GM12878 (cell line): ENCODE data around the gene CBX2. TPM values are rescaled to one million over a fixed set of nuclear protein-coding genes. Genes with fewer than 3 reads are reported as not detected.

Experiments used
- ATAC-seq: fragments of 200-7000 bp; cut with Tn5 transposase; 3 replicates; pipeline ENCODE4 v1.9.1; 2020; ENCODE audit warnings: mild to moderate bottlenecking, moderate library complexity
- BruUV-seq: library from RNA; stranded (reverse); fragments of 400-500 nt; replicated peaks from 2 replicates; lab custom pipeline; 2021; lab: Mats Ljungman, UMichigan
- CTCF ChIA-PET: fragments of 300-600 bp; sonication (Branson Sonifier 250); formaldehyde crosslinking; extraction: SDS; loops from one replicate; lab custom pipeline; 2021; ENCODE audit warnings: inconsistent platforms; lab: Yijun Ruan, JAX
- POLR2A ChIA-PET: fragments of 350-600 bp; formaldehyde crosslinking; extraction: SDS; loops from one replicate; lab custom pipeline; 2021; ENCODE audit warnings: inconsistent platforms; lab: Charles Lee
- RAD21 ChIA-PET: fragments of 300-600 bp; sonication (Branson Sonifier 250); formaldehyde crosslinking; loops from one replicate; lab custom pipeline; 2023; ENCODE audit warnings: antibody characterized with exemption; ENCODE audit not compliant: unreplicated experiment; lab: Charles Lee
- SMC1A ChIA-PET: fragments of 300-600 bp; sonication (Branson Sonifier 250); formaldehyde crosslinking; loops from one replicate; lab custom pipeline; 2023; ENCODE audit not compliant: unreplicated experiment, uncharacterized antibody; lab: Charles Lee
- DNase-seq: peaks from one replicate; pipeline ENCODE4 v3.0.0-alpha.2; 2011; ENCODE audit warnings: low read depth, low spot score
- FAIRE-seq: peaks from 3 replicates; lab custom pipeline; 2011; peaks lifted over from hg19 to GRCh38; lab: Jason Lieb, UNC
- H2AFZ ChIP-seq: 2 replicates; pipeline ENCODE4 v1.6.0; 2011; ENCODE audit warnings: low read depth, low read length, control low read depth; ENCODE audit not compliant: control insufficient read depth
- H3K27ac ChIP-seq: 2 replicates; pipeline ENCODE4 v1.5.1; 2011; ENCODE audit warnings: control low read depth; ENCODE audit not compliant: control insufficient read depth, insufficient read depth
- H3K27me3 ChIP-seq, 2 experiments: replicated peaks in 1 of 2; 2 replicates each; pipeline versions ENCODE4 v1.6.0 to v1.6.1; 2011; ENCODE audit warnings: low read length in 1 of 2; ENCODE audit not compliant: control insufficient read depth in 2 of 2, insufficient read depth in 2 of 2
- H3K36me3 ChIP-seq, 2 experiments: 2 replicates each; pipeline ENCODE4 v1.5.1; 2011; ENCODE audit warnings: low read length in 1 of 2; ENCODE audit not compliant: control insufficient read depth in 2 of 2, insufficient read depth in 2 of 2
- H3K4me1 ChIP-seq: 2 replicates; pipeline ENCODE4 v1.6.1; 2011; ENCODE audit warnings: mild to moderate bottlenecking, low read length, moderate library complexity, mixed read lengths; ENCODE audit not compliant: control insufficient read depth, insufficient read depth
- H3K4me2 ChIP-seq: 2 replicates; pipeline ENCODE4 v1.6.0; 2011; ENCODE audit warnings: control low read depth; ENCODE audit not compliant: control insufficient read depth, insufficient read depth
- H3K4me3 ChIP-seq: fragments of 200-600 bp; sonication (generic); 2 replicates; pipeline ENCODE4 v1.5.1; 2016
- H3K79me2 ChIP-seq: 2 replicates; pipeline ENCODE4 v1.6.0; 2011; ENCODE audit warnings: low read length; ENCODE audit not compliant: control insufficient read depth, insufficient read depth
- H3K9ac ChIP-seq: 2 replicates; pipeline ENCODE4 v1.8.0; 2011; ENCODE audit warnings: low read length, control low read depth, mixed read lengths; ENCODE audit not compliant: control insufficient read depth, insufficient read depth
- H3K9me3 ChIP-seq: replicated peaks from 3 replicates; pipeline ENCODE4 v1.5.1; 2011; ENCODE audit warnings: mild to moderate bottlenecking, low read length; ENCODE audit not compliant: control insufficient read depth, insufficient read depth
- H4K20me1 ChIP-seq: 2 replicates; pipeline ENCODE4 v1.6.0; 2011; ENCODE audit not compliant: control insufficient read depth, insufficient read depth
- BACH1 ChIP-seq: fragments of 450-650 bp; IDR thresholded peaks from 2 replicates; pipeline ENCODE4 v1.6.1; 2017; ENCODE audit warnings: mild to moderate bottlenecking, borderline replicate concordance
- CBX3 ChIP-seq: fragments of 200-600 bp; sonication (generic); IDR thresholded peaks from 2 replicates; pipeline ENCODE4 v1.6.1; 2016; ENCODE audit warnings: low read depth, borderline replicate concordance
- CEBPZ ChIP-seq: fragments of 150-350 bp; IDR thresholded peaks from 2 replicates; pipeline ENCODE4 v1.6.1; 2016; ENCODE audit warnings: low read depth, low read length
- CREM ChIP-seq: IDR thresholded peaks from 2 replicates; pipeline ENCODE4 v1.6.1; 2014; ENCODE audit warnings: antibody characterized with exemption, low read depth
- EP300 ChIP-seq, 2 experiments: fragments of 150-350 bp in 1 of 2; IDR thresholded peaks; 2 replicates each; pipeline ENCODE4 v1.6.1; 2011 to 2012; ENCODE audit warnings: low read depth in 2 of 2, low read length in 2 of 2, borderline replicate concordance in 1 of 2, improper control_type of control experiment in 1 of 2, inconsistent platforms in 1 of 2; ENCODE audit not compliant: control insufficient read depth in 1 of 2
- KLF5 ChIP-seq: fragments of 450-650 bp; IDR thresholded peaks from 2 replicates; pipeline ENCODE4 v1.6.1; 2014; ENCODE audit warnings: mild to moderate bottlenecking; ENCODE audit not compliant: partially characterized antibody
- MEF2B ChIP-seq: fragments of 450-650 bp; IDR thresholded peaks from 2 replicates; pipeline ENCODE4 v1.6.1; 2018; ENCODE audit warnings: mild to moderate bottlenecking, moderate library complexity; ENCODE audit not compliant: partially characterized antibody, poor library complexity, severe bottlenecking
- SMAD5 ChIP-seq: IDR thresholded peaks from 2 replicates; pipeline ENCODE4 v1.6.1; 2016; ENCODE audit warnings: antibody characterized with exemption, low read depth
- SRF ChIP-seq, 2 experiments: IDR thresholded peaks; 2 replicates each; pipeline ENCODE4 v1.6.1; 2011; ENCODE audit warnings: low read depth in 2 of 2, low read length in 2 of 2, mild to moderate bottlenecking in 1 of 2, moderate library complexity in 1 of 2
- ZNF24 ChIP-seq: fragments of 450-650 bp; IDR thresholded peaks from 2 replicates; pipeline ENCODE4 v1.6.1; 2017; ENCODE audit warnings: antibody characterized with exemption, mild to moderate bottlenecking
- WGBS: methylation state at CpG from one replicate; pipeline ENCODE4 v1.1.6; 2016; ENCODE audit warnings: low lambda C conversion rate; ENCODE audit not compliant: insufficient replicate concordance, insufficient coverage; ENCODE audit errors: missing lambda C conversion rate; 5-methylcytosine and 5-hydroxymethylcytosine counted together
- in situ Hi-C: fragments of 300-500 bp; cut with MboI; formaldehyde crosslinking; loops from 9 replicates; pipeline ENCODE4 v1.14.3; 2018; ENCODE audit warnings: mixed read lengths
- intact Hi-C: fragments of 100-400 bp; cut with micrococcal nuclease; formaldehyde crosslinking; loops from one replicate; pipeline ENCODE4 v1.14.2; 2022; ENCODE audit not compliant: unreplicated experiment
- polyA plus RNA-seq, 11 experiments: library from polyadenylated mRNA; depleted of rRNA in 4 of 11; unstranded in 6 of 11; stranded (reverse) in 5 of 11; fragments of >200 nt; fragmentation: Nextera tagmentation in 4 of 11; fragmentation: Illumina TruSeq in 1 of 11; extraction: Ambion mirVana in 4 of 11; extraction: Trizol in 1 of 11; gene quantifications; 1 replicate in 1 of 11; 2 replicates in 10 of 11; pipeline versions ENCODE4 v1.2.1 to v1.2.3, GENCODE V29; 2011 to 2016; ENCODE audit warnings: inconsistent platforms in 2 of 11, missing spikeins in 2 of 11, low read depth in 1 of 11
- total RNA-seq, 4 experiments: library from RNA; depleted of rRNA in 3 of 4; stranded (reverse); fragments of >200 nt in 3 of 4; fragmentation: Illumina TruSeq in 1 of 4; extraction: Trizol in 1 of 4; gene quantifications; 2 replicates each; pipeline versions ENCODE4 v1.2.1 to v1.2.3, GENCODE V29; 2013 to 2021
- TF ChIP-seq, protein P1 (sequence below): fragments of 450-650 bp; IDR thresholded peaks from 2 replicates; pipeline ENCODE4 v1.6.1; 2017; ENCODE audit warnings: low read depth, mild to moderate bottlenecking, moderate library complexity
- TF ChIP-seq, protein P2 (sequence below): IDR thresholded peaks from 2 replicates; pipeline ENCODE4 v1.6.1; 2011; ENCODE audit warnings: low read depth, low read length, improper control_type of control experiment, borderline replicate concordance

CBX2 gene
- total and polyA plus RNA-seq, 10 of the 15 experiments (the other 5 are each of a cell fraction or from before 2014, with no cell fraction given): 0.35 to 7.5 (median 4.2) TPM

DNA sequence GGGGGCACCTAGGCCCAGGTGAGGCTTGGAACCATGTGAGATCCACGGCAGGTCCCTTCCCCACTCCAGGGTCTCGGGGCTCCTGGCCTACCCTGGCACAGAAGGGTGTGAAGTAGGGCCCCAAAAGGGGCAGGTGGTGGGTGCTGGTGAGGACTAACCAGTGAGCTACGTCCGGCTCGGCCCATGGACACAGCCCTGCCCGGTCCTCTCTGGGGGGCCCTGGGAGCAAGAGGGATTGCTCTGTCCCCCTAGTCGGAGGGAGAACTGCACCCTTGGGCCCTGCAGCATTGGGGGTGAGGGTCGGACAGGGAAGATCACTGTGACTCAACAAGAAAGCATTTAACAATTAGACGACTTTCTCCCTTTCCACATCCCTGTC is 44.3 kb upstream of the CBX2 start:
- no peaks in the 10 kb centered on the region for H3K9me3 ChIP-seq
- H3K9ac ChIP-seq: peak overlapping the region; percentile 60; the same call in 1 of the 2 replicates
- peak overlapping the region; percentile 28 for H3K27ac ChIP-seq
- peaks cover 6% of the 10 kb centered on the region for H3K4me1 ChIP-seq
- ChIA-PET CTCF (interaction anchor here (1.1 to 2.0 kb wide), 3 partner anchors 8 to 103 kb away, joined by 3 to 16 read pairs (median 5); no protein-coding TSS in a partner anchor), RAD21 (interaction anchor here (1.0 kb wide), 1 partner anchor 8 kb away, joined by 3 read pairs; no protein-coding TSS in a partner anchor), POLR2A (interaction anchor here (1.4 kb wide), 1 partner anchor 12 kb away, joined by 9 read pairs; no protein-coding TSS in a partner anchor), SMC1A (no interaction called here)
- intact Hi-C loops: no loop called here
- WGBS: 49% methylated on average over 9 of the region's 9 CpGs
- BruUV-seq: TSS peak; percentile 80
- peak overlapping the region; percentile 73 for H2AFZ ChIP-seq
- H3K36me3 ChIP-seq: no peaks in the 10 kb centered on the region; a peak in 1 of 4 replicates
- in situ Hi-C loops: no loop called here
- FAIRE-seq (no peak), ATAC-seq (no peak), DNase-seq (no peak)
- H3K27me3 ChIP-seq: no peaks in the 10 kb centered on the region; a peak in 1 of 4 replicates
- H3K4me2 ChIP-seq: peak overlapping the region; percentile 48
- H4K20me1 ChIP-seq: no peaks in the 10 kb centered on the region
- TF ChIP-seq, protein P1, sequence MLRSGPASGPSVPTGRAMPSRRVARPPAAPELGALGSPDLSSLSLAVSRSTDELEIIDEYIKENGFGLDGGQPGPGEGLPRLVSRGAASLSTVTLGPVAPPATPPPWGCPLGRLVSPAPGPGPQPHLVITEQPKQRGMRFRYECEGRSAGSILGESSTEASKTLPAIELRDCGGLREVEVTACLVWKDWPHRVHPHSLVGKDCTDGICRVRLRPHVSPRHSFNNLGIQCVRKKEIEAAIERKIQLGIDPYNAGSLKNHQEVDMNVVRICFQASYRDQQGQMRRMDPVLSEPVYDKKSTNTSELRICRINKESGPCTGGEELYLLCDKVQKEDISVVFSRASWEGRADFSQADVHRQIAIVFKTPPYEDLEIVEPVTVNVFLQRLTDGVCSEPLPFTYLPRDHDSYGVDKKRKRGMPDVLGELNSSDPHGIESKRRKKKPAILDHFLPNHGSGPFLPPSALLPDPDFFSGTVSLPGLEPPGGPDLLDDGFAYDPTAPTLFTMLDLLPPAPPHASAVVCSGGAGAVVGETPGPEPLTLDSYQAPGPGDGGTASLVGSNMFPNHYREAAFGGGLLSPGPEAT: no peak
- TF ChIP-seq KLF5 (no peak), EP300 (IDR thresholded peaks at IDR 0.05; ENCODE audit: borderline replicate concordance in 1 of 2, control insufficient read depth in 1 of 2, low read depth in 2 of 2, low read length in 2 of 2) (no peak), BACH1 (no peak), CBX3 (no peak), SMAD5 (no peak), MEF2B (no peak), ZNF24 (no peak), CREM (no peak), CEBPZ (no peak), SRF (IDR thresholded peaks at IDR 0.05; ENCODE audit: low read depth in 2 of 2, low read length in 2 of 2) (no peak)
- TF ChIP-seq, protein P2, sequence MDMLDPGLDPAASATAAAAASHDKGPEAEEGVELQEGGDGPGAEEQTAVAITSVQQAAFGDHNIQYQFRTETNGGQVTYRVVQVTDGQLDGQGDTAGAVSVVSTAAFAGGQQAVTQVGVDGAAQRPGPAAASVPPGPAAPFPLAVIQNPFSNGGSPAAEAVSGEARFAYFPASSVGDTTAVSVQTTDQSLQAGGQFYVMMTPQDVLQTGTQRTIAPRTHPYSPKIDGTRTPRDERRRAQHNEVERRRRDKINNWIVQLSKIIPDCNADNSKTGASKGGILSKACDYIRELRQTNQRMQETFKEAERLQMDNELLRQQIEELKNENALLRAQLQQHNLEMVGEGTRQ: no peak
- H3K79me2 ChIP-seq: peaks cover 7% of the 10 kb centered on the region
- H3K4me3 ChIP-seq: peak overlapping the region; percentile 65; the same call in 1 of the 2 replicates
